MM.1S (cell line): ENCODE results near the gene SYNGR1.
A peak's percentile ranks its signal among the peaks of the same experiment; 100 is the strongest.

ENCODE experiments used
- DNase-seq: peaks from one replicate; pipeline ENCODE4 v3.0.0-alpha.2; 2015
- H2AFZ ChIP-seq: fragments of 300-600 bp; sonication (generic); 2 replicates; pipeline ENCODE4 v1.6.0; 2016; ENCODE audit warnings: antibody characterized with exemption, low read length
- H3F3A ChIP-seq: fragments of 300-600 bp; sonication (generic); 2 replicates; pipeline ENCODE4 v1.6.1; 2016; ENCODE audit warnings: mild to moderate bottlenecking, antibody characterized with exemption, low read length, moderate library complexity, mixed read lengths; ENCODE audit not compliant: insufficient read depth
- H3K27ac ChIP-seq: fragments of 300-600 bp; sonication (generic); 2 replicates; pipeline ENCODE4 v1.5.1; 2016; ENCODE audit warnings: mild to moderate bottlenecking, low read length
- H3K27me3 ChIP-seq: fragments of 300-600 bp; sonication (generic); replicated peaks from 2 replicates; pipeline ENCODE4 v1.6.0; 2016; ENCODE audit warnings: low read length; ENCODE audit not compliant: insufficient read depth
- H3K36me3 ChIP-seq: fragments of 300-600 bp; sonication (generic); replicated peaks from 2 replicates; pipeline ENCODE4 v1.6.1; 2016; ENCODE audit warnings: mild to moderate bottlenecking, low read length, mixed read lengths; ENCODE audit not compliant: insufficient read depth
- H3K4me1 ChIP-seq: fragments of 300-600 bp; sonication (generic); 2 replicates; pipeline ENCODE4 v1.6.1; 2016; ENCODE audit warnings: low read length, mixed read lengths
- H3K4me2 ChIP-seq: fragments of 300-600 bp; sonication (generic); 2 replicates; pipeline ENCODE4 v1.6.0; 2016; ENCODE audit warnings: low read depth, low read length
- H3K4me3 ChIP-seq: fragments of 300-600 bp; sonication (generic); 2 replicates; pipeline ENCODE4 v1.5.1; 2016; ENCODE audit warnings: low read length, mixed read lengths
- H3K79me2 ChIP-seq: fragments of 300-600 bp; sonication (generic); 2 replicates; pipeline ENCODE4 v1.6.1; 2016; ENCODE audit warnings: mixed run types, low read length, mixed read lengths
- H3K9ac ChIP-seq: fragments of 300-600 bp; sonication (generic); 2 replicates; pipeline ENCODE4 v1.6.1; 2016; ENCODE audit warnings: low read length, mixed read lengths
- H3K9me2 ChIP-seq: fragments of 300-600 bp; sonication (generic); replicated peaks from 2 replicates; pipeline ENCODE4 v1.6.1; 2016; ENCODE audit warnings: mild to moderate bottlenecking, low read length, mixed read lengths; ENCODE audit not compliant: insufficient read depth
- H3K9me3 ChIP-seq: fragments of 300-600 bp; sonication (generic); replicated peaks from 2 replicates; pipeline ENCODE4 v1.6.1; 2016; ENCODE audit warnings: mild to moderate bottlenecking, low read length, mixed read lengths; ENCODE audit not compliant: insufficient read depth
- H4K20me1 ChIP-seq: fragments of 300-600 bp; sonication (generic); 2 replicates; pipeline ENCODE4 v1.6.1; 2016; ENCODE audit warnings: mild to moderate bottlenecking, low read length, moderate library complexity, mixed read lengths; ENCODE audit not compliant: insufficient read depth
- CTCF ChIP-seq: fragments of 300-600 bp; sonication (generic); IDR thresholded peaks from 2 replicates; pipeline ENCODE4 v1.5.1; 2016; ENCODE audit warnings: antibody characterized with exemption, low read length, mixed read lengths
- EZH2 ChIP-seq: fragments of 300-600 bp; sonication (generic); optimal IDR thresholded peaks from 2 replicates; pipeline ENCODE3; 2017; ENCODE audit warnings: low read depth, mild to moderate bottlenecking, antibody characterized with exemption, low read length, mixed read lengths
- EZH2phosphoT487 ChIP-seq: fragments of 300-600 bp; sonication (generic); IDR thresholded peaks from 2 replicates; pipeline ENCODE4 v1.6.1; 2018; ENCODE audit warnings: antibody characterized with exemption, low read length

SYNGR1 gene

GRCh38 chr22:39416319-39416718 is 66.5 kb downstream of the SYNGR1 start:
- H3K27me3 ChIP-seq, result no peaks in the 10 kb centered on the region
- DNase-seq, result no peak
- H3K4me2 ChIP-seq, result no peak overlapping the region
- no peak overlapping the region for H3K27ac ChIP-seq
- H3K36me3 ChIP-seq, result peaks cover 8% of the 10 kb centered on the region; the same call in 1 of the 2 replicates
- H3F3A ChIP-seq, result peaks cover 5% of the 10 kb centered on the region; the same call in 1 of the 2 replicates
- H3K9ac ChIP-seq, result no peak overlapping the region
- no peaks in the 10 kb centered on the region for H3K9me3 ChIP-seq
- H3K9me2 ChIP-seq, result no peaks in the 10 kb centered on the region
- H3K79me2 ChIP-seq, result peaks cover 33% of the 10 kb centered on the region
- H3K4me1 ChIP-seq, result peaks cover 22% of the 10 kb centered on the region
- no peak overlapping the region for H3K4me3 ChIP-seq
- H2AFZ ChIP-seq, result no peak overlapping the region
- H4K20me1 ChIP-seq, result no peaks in the 10 kb centered on the region
- TF ChIP-seq EZH2phosphoT487, result no peak
- TF ChIP-seq CTCF, result no peak
- TF ChIP-seq EZH2, result no peak

- peak overlapping the region; percentile 32; the same call in 1 of the 2 replicates for H3K27ac ChIP-seq
- H3K36me3 ChIP-seq, result peaks cover 12% of the 10 kb centered on the region; the same call in 1 of the 2 replicates
- peak overlapping the region; percentile 3; the same call in 1 of the 2 replicates for H3K4me2 ChIP-seq
Measured at GRCh38 chr22:39417641-39418040, 67.8 kb downstream of the SYNGR1 start.

GRCh38 chr22:39418696-39419095 is 68.9 kb downstream of the SYNGR1 start:
- peaks cover 26% of the 10 kb centered on the region for H3K79me2 ChIP-seq
- H3K9me2 ChIP-seq, result no peaks in the 10 kb centered on the region
- no peaks in the 10 kb centered on the region for H3K27me3 ChIP-seq
- H3K36me3 ChIP-seq, result peaks cover 12% of the 10 kb centered on the region; the same call in 1 of the 2 replicates
- H3K4me3 ChIP-seq, result 0 out of 2 replicates have a peak overlapping the region, but pooled peaks have one; percentile 8
- H3K27ac ChIP-seq, result peak overlapping the region; percentile 32
- no peaks in the 10 kb centered on the region for H3K9me3 ChIP-seq
- peaks cover 13% of the 10 kb centered on the region for H3K4me1 ChIP-seq
- H3K4me2 ChIP-seq, result peak overlapping the region; percentile 12
- H3K9ac ChIP-seq, result no peak overlapping the region; the same call in 1 of the 2 replicates
- no peak for DNase-seq
- no peak for TF ChIP-seq EZH2
- TF ChIP-seq CTCF, result 0 out of 2 replicates have a peak, but pooled peaks have one; percentile 10
- no peak overlapping the region for H2AFZ ChIP-seq
- H4K20me1 ChIP-seq, result no peaks in the 10 kb centered on the region
- H3F3A ChIP-seq, result no peaks in the 10 kb centered on the region

More at GRCh38 chr22:39417641-39418040, 67.8 kb downstream of the SYNGR1 start:
- peaks cover 13% of the 10 kb centered on the region for H3K4me1 ChIP-seq
- H3K9me2 ChIP-seq, result no peaks in the 10 kb centered on the region
- no peak overlapping the region for H3K9ac ChIP-seq
- no peaks in the 10 kb centered on the region for H3K9me3 ChIP-seq
- no peaks in the 10 kb centered on the region for H4K20me1 ChIP-seq
- DNase-seq, result no peak
- no peak overlapping the region for H3K4me3 ChIP-seq
- no peak overlapping the region for H2AFZ ChIP-seq
- peaks cover 33% of the 10 kb centered on the region for H3K79me2 ChIP-seq
- TF ChIP-seq EZH2phosphoT487, result no peak
- TF ChIP-seq CTCF, result no peak
- TF ChIP-seq EZH2, result no peak
- H3K27me3 ChIP-seq, result no peaks in the 10 kb centered on the region
- no peaks in the 10 kb centered on the region for H3F3A ChIP-seq
